Activated B cell treated with CpG ODN at 0.5 μM for 24 hours (primary cell): ENCODE measurements around the gene MRGPRE. TPM values are rescaled to one million over a fixed set of nuclear protein-coding genes. Genes with fewer than 3 reads are reported as not detected.

Experiments
- ATAC-seq: fragments of 200-7000 bp; cut with Tn5 transposase; one replicate; pipeline ENCODE4 v1.10.0; 2021; ENCODE audit warnings: low read depth, mild to moderate bottlenecking, moderate library complexity
- CTCF ChIA-PET: fragments of 350-600 bp; sonication (Branson Sonifier 250); formaldehyde crosslinking; loops from one replicate; lab custom pipeline; 2021; ENCODE audit warnings: antibody characterized with exemption; lab: Charles Lee
- POLR2A ChIA-PET: fragments of 350-600 bp; sonication (Branson Sonifier 250); formaldehyde crosslinking; loops from one replicate; lab custom pipeline; 2021; ENCODE audit warnings: antibody characterized with exemption; lab: Charles Lee
- DNase-seq: peaks from one replicate; pipeline ENCODE4 v3.0.0; 2022
- H3K27ac Mint-ChIP-seq: one replicate; pipeline ENCODE4 v1.8.0; 2020; ENCODE audit warnings: mixed read lengths
- H3K27me3 Mint-ChIP-seq: one replicate; pipeline ENCODE4 v1.8.0; 2021; ENCODE audit warnings: mixed read lengths
- H3K36me3 Mint-ChIP-seq: one replicate; pipeline ENCODE4 v1.8.0; 2021; ENCODE audit warnings: low read depth, mixed read lengths
- H3K4me1 Mint-ChIP-seq: one replicate; pipeline ENCODE4 v1.8.0; 2021; ENCODE audit warnings: mixed read lengths
- H3K4me3 Mint-ChIP-seq: one replicate; pipeline ENCODE4 v1.8.0; 2020; ENCODE audit warnings: mild to moderate bottlenecking, mixed read lengths
- H3K9me3 Mint-ChIP-seq: one replicate; pipeline ENCODE4 v1.8.0; 2020; ENCODE audit warnings: mixed read lengths
- CTCF ChIP-seq: fragments of 200-600 bp; IDR thresholded peaks from one replicate; pipeline ENCODE4 v1.8.0; 2022; ENCODE audit warnings: antibody characterized with exemption, mild to moderate bottlenecking
- intact Hi-C: fragments of 100-400 bp; cut with micrococcal nuclease; formaldehyde crosslinking; loops from one replicate; pipeline ENCODE4 v1.15.1; 2024
- total RNA-seq: library from RNA; stranded (reverse); gene quantifications from 2 replicates; pipeline ENCODE4 v1.2.3, GENCODE V29; 2022

The MRGPRE gene
- total RNA-seq, 1 donor from 2014 or later = not detected

DNA sequence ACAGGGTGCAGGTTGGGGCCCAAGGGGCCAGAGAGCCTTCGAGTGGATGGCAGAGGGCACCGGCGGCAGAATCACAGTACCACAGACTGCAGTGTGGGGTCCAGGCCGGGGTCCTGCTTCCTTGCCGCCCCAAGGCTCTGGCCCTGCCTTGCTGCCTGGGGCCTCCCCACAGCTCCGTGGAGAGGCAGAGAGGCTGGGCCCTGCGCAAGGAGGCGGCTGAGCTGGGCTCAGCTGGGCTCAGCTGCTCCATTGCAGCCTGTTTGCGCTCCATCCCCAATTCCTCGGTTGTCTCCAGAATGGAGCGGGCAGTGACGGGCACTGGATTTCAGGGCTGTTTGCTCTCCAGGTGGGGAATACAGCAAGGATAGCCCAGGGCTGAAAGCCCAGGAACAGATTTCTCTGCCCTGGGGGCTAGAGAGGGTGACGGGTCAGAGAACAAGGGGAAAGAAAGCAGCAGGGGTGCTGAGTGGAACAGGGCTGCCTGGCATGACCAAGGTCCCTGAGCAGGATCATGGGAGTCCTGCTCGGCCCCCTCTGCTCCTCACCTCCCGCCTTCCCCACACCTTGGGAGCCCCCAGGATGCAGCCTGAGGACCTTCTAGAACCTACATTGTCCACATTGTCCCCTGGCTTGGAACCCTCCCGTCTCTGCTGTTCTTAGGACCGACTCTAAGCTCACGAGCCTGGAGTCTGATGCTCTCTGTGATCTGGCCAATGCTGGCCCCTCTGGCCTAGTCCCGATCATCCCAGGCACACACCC lies 32.5 kb downstream of the MRGPRE start:
- no peak for ATAC-seq
- H3K4me1 Mint-ChIP-seq = no peaks in the 10 kb centered on the region
- H3K36me3 Mint-ChIP-seq = no peaks in the 10 kb centered on the region
- H3K27ac Mint-ChIP-seq = no peak overlapping the region
- no peak for TF ChIP-seq CTCF
- intact Hi-C loops = no loop called here
- DNase-seq = no peak
- no peak overlapping the region for H3K4me3 Mint-ChIP-seq
- ChIA-PET POLR2A (no interaction called here), CTCF (no interaction called here)
- H3K9me3 Mint-ChIP-seq = no peaks in the 10 kb centered on the region
- peaks cover 4% of the 10 kb centered on the region for H3K27me3 Mint-ChIP-seq

- Mint-ChIP-seq H3K4me1 (no peaks in the 10 kb centered on the region), H3K36me3 (no peaks in the 10 kb centered on the region), H3K4me3 (no peak overlapping the region), H3K27ac (no peak overlapping the region), H3K9me3 (no peaks in the 10 kb centered on the region), H3K27me3 (peaks cover 4% of the 10 kb centered on the region)
- no peak for TF ChIP-seq CTCF
- ChIA-PET CTCF (no interaction called here), POLR2A (no interaction called here)
- DNase-seq (no peak), ATAC-seq (no peak)
- intact Hi-C loops = no loop called here
Measured at GRCh38 chr11:3198815-3199214, 33.4 kb downstream of the MRGPRE start.

DNA sequence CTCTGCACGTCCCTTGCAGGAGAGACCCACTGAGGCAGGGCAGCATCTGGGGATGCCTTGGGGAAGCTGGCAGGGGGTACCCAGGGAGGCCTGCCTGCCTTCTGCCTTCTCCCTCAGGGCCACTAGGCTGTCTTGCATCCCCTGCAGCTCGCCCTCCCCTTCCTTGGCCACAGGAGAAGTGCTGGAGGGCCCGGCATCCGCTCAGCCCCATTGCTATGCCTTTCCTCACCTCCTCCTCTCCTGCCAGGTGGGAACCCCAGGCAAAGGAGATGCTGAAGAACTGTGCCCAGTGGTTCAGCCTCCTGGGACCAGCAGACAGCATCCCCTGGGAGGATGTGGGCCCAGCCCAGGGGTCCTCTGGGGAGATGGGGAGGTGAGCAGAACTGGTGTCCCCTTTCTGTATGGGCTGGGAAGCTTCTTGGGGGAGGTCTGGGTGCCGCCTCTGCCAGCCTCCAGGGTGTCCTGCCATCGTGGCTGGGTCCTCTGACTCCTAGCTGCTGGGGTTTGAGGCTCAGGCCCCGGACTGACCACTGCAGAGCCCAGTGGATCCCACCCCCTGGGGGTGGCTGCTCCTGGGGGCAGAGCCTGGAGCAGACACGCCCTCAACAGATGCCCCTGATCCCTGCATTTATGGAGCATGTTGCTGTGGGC lies 34.2 kb downstream of the MRGPRE start:
- POLR2A ChIA-PET = no interaction called here
- Mint-ChIP-seq H3K27ac (no peak overlapping the region), H3K9me3 (no peaks in the 10 kb centered on the region), H3K27me3 (peaks cover 4% of the 10 kb centered on the region), H3K36me3 (no peaks in the 10 kb centered on the region), H3K4me1 (no peaks in the 10 kb centered on the region), H3K4me3 (no peak overlapping the region)
- no peak for TF ChIP-seq CTCF
- CTCF ChIA-PET = no interaction called here
- DNase-seq (no peak), ATAC-seq (no peak)
- intact Hi-C loops = no loop called here

GRCh38 chr11:3197044-3197695 lies 35.0 kb downstream of the MRGPRE start:
- ChIA-PET CTCF (no interaction called here), POLR2A (no interaction called here)
- Mint-ChIP-seq H3K27me3 (no peaks in the 10 kb centered on the region), H3K4me3 (no peak overlapping the region), H3K27ac (no peak overlapping the region), H3K9me3 (no peaks in the 10 kb centered on the region), H3K4me1 (no peaks in the 10 kb centered on the region), H3K36me3 (no peaks in the 10 kb centered on the region)
- intact Hi-C loops = no loop called here
- no peak for ATAC-seq
- no peak for TF ChIP-seq CTCF
- DNase-seq = no peak
